Panc1 (cell line): Measurements from ENCODE around the gene FBP1. TPM values are rescaled to one million over a fixed set of nuclear protein-coding genes. Genes with fewer than 3 reads are reported as not detected.

Experiments
- ATAC-seq: fragments of 200-7000 bp; cut with Tn5 transposase; 2 replicates; pipeline ENCODE4 v1.9.1; 2020; ENCODE audit warnings: mild to moderate bottlenecking, moderate library complexity
- BruUV-seq: library from RNA; stranded (reverse); fragments of 400-500 nt; replicated peaks from 2 replicates; lab custom pipeline; 2021; lab: Mats Ljungman, UMichigan
- CTCF ChIA-PET: fragments of 300-600 bp; sonication (Branson Sonifier 250); formaldehyde crosslinking; loops from one replicate; lab custom pipeline; 2022; ENCODE audit warnings: antibody characterized with exemption; lab: Charles Lee
- POLR2A ChIA-PET: fragments of 300-600 bp; sonication (Branson Sonifier 250); formaldehyde crosslinking; loops from one replicate; lab custom pipeline; 2022; ENCODE audit warnings: antibody characterized with exemption; lab: Charles Lee
- DNase-seq: peaks from one replicate; pipeline ENCODE4 v3.0.0-alpha.2; 2010; ENCODE audit warnings: low read depth, low spot score
- H3K27ac ChIP-seq: 2 replicates; pipeline ENCODE4 v1.5.1; 2011; ENCODE audit warnings: mild to moderate bottlenecking, low read length, inconsistent platforms
- H3K27me3 ChIP-seq: fragments of 200-500 bp; sonication (Bioruptor generic); 2 replicates; pipeline ENCODE4 v1.6.0; 2014; ENCODE audit warnings: low read length, inconsistent platforms; ENCODE audit not compliant: control insufficient read depth, insufficient read depth
- H3K36me3 ChIP-seq: fragments of 200-500 bp; sonication (Bioruptor generic); 2 replicates; pipeline ENCODE4 v1.5.1; 2014; ENCODE audit warnings: inconsistent platforms, mild to moderate bottlenecking, low read length, moderate library complexity; ENCODE audit not compliant: control insufficient read depth, insufficient read depth
- H3K4me1 ChIP-seq: 2 replicates; pipeline ENCODE4 v1.5.1; 2011; ENCODE audit warnings: inconsistent platforms, mild to moderate bottlenecking, low read length, moderate library complexity; ENCODE audit not compliant: control insufficient read depth, insufficient read depth
- H3K4me3 ChIP-seq, 2 experiments: 2 replicates each; pipeline ENCODE4 v1.5.1; 2011 to 2012; ENCODE audit warnings: low read depth in 2 of 2, low read length in 2 of 2, mild to moderate bottlenecking in 2 of 2, inconsistent platforms in 1 of 2, moderate library complexity in 1 of 2
- H3K9me3 ChIP-seq: fragments of 200-500 bp; sonication (Bioruptor generic); 2 replicates; pipeline ENCODE4 v1.5.1; 2014; ENCODE audit warnings: low read depth, mild to moderate bottlenecking, inconsistent platforms, low read length, moderate library complexity; ENCODE audit not compliant: control insufficient read depth, insufficient read depth
- POLR2AphosphoS5 ChIP-seq: IDR thresholded peaks from 2 replicates; pipeline ENCODE4 v1.6.1; 2012; ENCODE audit warnings: mild to moderate bottlenecking, low read depth, low read length, moderate library complexity
- SIN3A ChIP-seq: IDR thresholded peaks from 2 replicates; pipeline ENCODE4 v1.6.1; 2012; ENCODE audit warnings: low read depth, mild to moderate bottlenecking, low read length, moderate library complexity, borderline replicate concordance; ENCODE audit not compliant: insufficient read depth
- TCF7L2 ChIP-seq: IDR thresholded peaks from 2 replicates; pipeline ENCODE4 v1.6.1; 2011; ENCODE audit warnings: mild to moderate bottlenecking, low read depth, low read length, inconsistent platforms
- in situ Hi-C: cut with HindIII; loops from 2 replicates; pipeline ENCODE4 v1.10.0; 2016; ENCODE audit warnings: low sequenced_read_pairs, low pct_unique_long_range_greater_than_20kb
- intact Hi-C: fragments of 100-400 bp; cut with micrococcal nuclease; formaldehyde crosslinking; loops from one replicate; pipeline ENCODE4 v1.10.0; 2022; ENCODE audit not compliant: unreplicated experiment
- total RNA-seq: library from RNA; stranded (reverse); gene quantifications from one replicate; pipeline ENCODE4 v1.2.1, GENCODE V29; 2021; ENCODE audit not compliant: unreplicated experiment
- TF ChIP-seq, protein P1 (sequence below): fragments of 450-650 bp; IDR thresholded peaks from 2 replicates; pipeline ENCODE4 v1.5.1; 2017; ENCODE audit warnings: mild to moderate bottlenecking
- TF ChIP-seq, protein P2 (sequence below), 2 experiments: IDR thresholded peaks; 2 replicates each; pipeline ENCODE4 v1.6.1; 2011 to 2012; ENCODE audit warnings: low read depth in 2 of 2, control low read depth in 1 of 2, low read length in 1 of 2, mild to moderate bottlenecking in 1 of 2, moderate library complexity in 1 of 2; ENCODE audit not compliant: insufficient read depth in 1 of 2

FBP1 gene
- total RNA-seq, 1 experiment from 2014 or later, result 0.36 TPM

DNA sequence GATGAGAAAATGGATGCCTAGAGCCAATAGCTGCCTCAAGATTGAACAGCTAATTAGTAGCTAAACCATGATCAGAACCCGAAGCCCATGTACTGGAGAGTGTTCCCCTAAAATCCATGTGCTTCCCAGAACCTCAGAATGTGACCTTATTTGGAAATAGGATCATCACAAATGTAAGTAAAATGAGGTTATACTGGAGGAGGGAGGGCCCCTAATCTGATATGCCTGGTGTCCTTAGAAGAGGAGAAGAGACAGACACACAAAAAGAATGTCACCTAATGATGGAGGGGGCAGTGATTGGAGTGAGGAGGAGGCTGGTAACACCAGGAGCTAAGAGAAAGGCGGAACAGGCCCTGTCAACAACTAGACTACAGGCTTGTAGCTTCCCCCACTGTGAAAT lies 41.3 kb upstream of the FBP1 start:
- DNase-seq, result no peak

GRCh38 chr9:94680020-94680419 lies 40.7 kb upstream of the FBP1 start:
- TF ChIP-seq, protein P1, sequence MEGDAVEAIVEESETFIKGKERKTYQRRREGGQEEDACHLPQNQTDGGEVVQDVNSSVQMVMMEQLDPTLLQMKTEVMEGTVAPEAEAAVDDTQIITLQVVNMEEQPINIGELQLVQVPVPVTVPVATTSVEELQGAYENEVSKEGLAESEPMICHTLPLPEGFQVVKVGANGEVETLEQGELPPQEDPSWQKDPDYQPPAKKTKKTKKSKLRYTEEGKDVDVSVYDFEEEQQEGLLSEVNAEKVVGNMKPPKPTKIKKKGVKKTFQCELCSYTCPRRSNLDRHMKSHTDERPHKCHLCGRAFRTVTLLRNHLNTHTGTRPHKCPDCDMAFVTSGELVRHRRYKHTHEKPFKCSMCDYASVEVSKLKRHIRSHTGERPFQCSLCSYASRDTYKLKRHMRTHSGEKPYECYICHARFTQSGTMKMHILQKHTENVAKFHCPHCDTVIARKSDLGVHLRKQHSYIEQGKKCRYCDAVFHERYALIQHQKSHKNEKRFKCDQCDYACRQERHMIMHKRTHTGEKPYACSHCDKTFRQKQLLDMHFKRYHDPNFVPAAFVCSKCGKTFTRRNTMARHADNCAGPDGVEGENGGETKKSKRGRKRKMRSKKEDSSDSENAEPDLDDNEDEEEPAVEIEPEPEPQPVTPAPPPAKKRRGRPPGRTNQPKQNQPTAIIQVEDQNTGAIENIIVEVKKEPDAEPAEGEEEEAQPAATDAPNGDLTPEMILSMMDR, result no peak
- TF ChIP-seq SIN3A, result no peak
- no peak for TF ChIP-seq POLR2AphosphoS5
- TF ChIP-seq, protein P2, sequence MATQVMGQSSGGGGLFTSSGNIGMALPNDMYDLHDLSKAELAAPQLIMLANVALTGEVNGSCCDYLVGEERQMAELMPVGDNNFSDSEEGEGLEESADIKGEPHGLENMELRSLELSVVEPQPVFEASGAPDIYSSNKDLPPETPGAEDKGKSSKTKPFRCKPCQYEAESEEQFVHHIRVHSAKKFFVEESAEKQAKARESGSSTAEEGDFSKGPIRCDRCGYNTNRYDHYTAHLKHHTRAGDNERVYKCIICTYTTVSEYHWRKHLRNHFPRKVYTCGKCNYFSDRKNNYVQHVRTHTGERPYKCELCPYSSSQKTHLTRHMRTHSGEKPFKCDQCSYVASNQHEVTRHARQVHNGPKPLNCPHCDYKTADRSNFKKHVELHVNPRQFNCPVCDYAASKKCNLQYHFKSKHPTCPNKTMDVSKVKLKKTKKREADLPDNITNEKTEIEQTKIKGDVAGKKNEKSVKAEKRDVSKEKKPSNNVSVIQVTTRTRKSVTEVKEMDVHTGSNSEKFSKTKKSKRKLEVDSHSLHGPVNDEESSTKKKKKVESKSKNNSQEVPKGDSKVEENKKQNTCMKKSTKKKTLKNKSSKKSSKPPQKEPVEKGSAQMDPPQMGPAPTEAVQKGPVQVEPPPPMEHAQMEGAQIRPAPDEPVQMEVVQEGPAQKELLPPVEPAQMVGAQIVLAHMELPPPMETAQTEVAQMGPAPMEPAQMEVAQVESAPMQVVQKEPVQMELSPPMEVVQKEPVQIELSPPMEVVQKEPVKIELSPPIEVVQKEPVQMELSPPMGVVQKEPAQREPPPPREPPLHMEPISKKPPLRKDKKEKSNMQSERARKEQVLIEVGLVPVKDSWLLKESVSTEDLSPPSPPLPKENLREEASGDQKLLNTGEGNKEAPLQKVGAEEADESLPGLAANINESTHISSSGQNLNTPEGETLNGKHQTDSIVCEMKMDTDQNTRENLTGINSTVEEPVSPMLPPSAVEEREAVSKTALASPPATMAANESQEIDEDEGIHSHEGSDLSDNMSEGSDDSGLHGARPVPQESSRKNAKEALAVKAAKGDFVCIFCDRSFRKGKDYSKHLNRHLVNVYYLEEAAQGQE (IDR thresholded peaks at IDR 0.05; ENCODE audit: insufficient read depth in 1 of 2, low read depth in 2 of 2, low read length in 1 of 2), result no peak
- TF ChIP-seq TCF7L2, result no peak
- in situ Hi-C loops (no loop called here), intact Hi-C loops (loop anchor here (5.0 to 10.0 kb wide), 2 partner anchors 105 to 327 kb away; no protein-coding TSS in a partner anchor)
- ATAC-seq, result no peak
- no peak for DNase-seq
- 0 out of 2 replicates have a peak, but pooled peaks cover 2% of the 10 kb centered on the region for H3K4me1 ChIP-seq
- ChIA-PET POLR2A (interaction anchor here (0.6 kb wide), 1 partner anchor 638 kb away, joined by 3 read pairs; no protein-coding TSS in a partner anchor), CTCF (interaction anchor here (0.5 to 1.1 kb wide), 4 partner anchors 377 to 985 kb away, joined by 3 to 9 read pairs (median 4); no protein-coding TSS in a partner anchor)
- H3K9me3 ChIP-seq, result no peaks in the 10 kb centered on the region
- no peak overlapping the region; the same call in 1 of the 2 replicates for H3K27ac ChIP-seq
- H3K36me3 ChIP-seq, result no peaks in the 10 kb centered on the region
- no TSS peak for BruUV-seq
- H3K27me3 ChIP-seq, result no peaks in the 10 kb centered on the region
- H3K4me3 ChIP-seq, result no peak overlapping the region

More for the DNA sequence above, 41.3 kb upstream of the FBP1 start:
- ChIA-PET POLR2A (interaction anchor here (0.6 to 0.7 kb wide), 2 partner anchors 98 to 1296 kb away, joined by 3 read pairs; no protein-coding TSS in a partner anchor), CTCF (interaction anchor here (0.6 to 1.3 kb wide), 7 partner anchors 11 to 451 kb away, joined by 4 to 9 read pairs (median 6); no protein-coding TSS in a partner anchor)
- H3K36me3 ChIP-seq, result no peaks in the 10 kb centered on the region
- H3K4me1 ChIP-seq, result 0 out of 2 replicates have a peak, but pooled peaks cover 2% of the 10 kb centered on the region
- in situ Hi-C loops, result no loop called here
- intact Hi-C loops, result loop anchor here (5.0 to 10.0 kb wide), 2 partner anchors 104 to 327 kb away; no protein-coding TSS in a partner anchor
- BruUV-seq, result no TSS peak
- no peaks in the 10 kb centered on the region for H3K27me3 ChIP-seq
- H3K4me3 ChIP-seq, result no peak overlapping the region
- ATAC-seq, result no peak
- no peak overlapping the region; the same call in 1 of the 2 replicates for H3K27ac ChIP-seq
- no peaks in the 10 kb centered on the region for H3K9me3 ChIP-seq
- TF ChIP-seq TCF7L2, result no peak
- no peak for TF ChIP-seq SIN3A
- no peak for TF ChIP-seq POLR2AphosphoS5
- TF ChIP-seq, protein P1, result no peak
